Ascending aorta (tissue), 2 donors: ENCODE results near the gene FILIP1L. TPM values are rescaled to one million over a fixed set of nuclear protein-coding genes. Genes with fewer than 3 reads are reported as not detected.

Source experiments
- DNase-seq, 2 donors: peaks; one replicate each; pipeline ENCODE4 v3.0.0-alpha.2; 2019; ENCODE audit warnings: low spot score in 2 of 2
- H3K27ac ChIP-seq, 2 donors: fragments of 200-600 bp; sonication (generic); one replicate each; pipeline ENCODE4 v1.5.1; 2016 to 2017; ENCODE audit warnings: mild to moderate bottlenecking in 1 of 2
- H3K27me3 ChIP-seq: fragments of 200-600 bp; sonication (generic); one replicate; pipeline ENCODE4 v1.5.1; 2017
- H3K36me3 ChIP-seq, 2 donors: fragments of 200-600 bp; sonication (generic); one replicate each; pipeline ENCODE4 v1.5.1; 2016
- H3K4me1 ChIP-seq, 2 donors: fragments of 200-600 bp; sonication (generic); one replicate each; pipeline ENCODE4 v1.5.1; 2016 to 2017; ENCODE audit warnings: mild to moderate bottlenecking in 1 of 2
- H3K4me3 ChIP-seq, 2 donors: fragments of 200-600 bp; sonication (generic); one replicate each; pipeline ENCODE4 v1.5.1; 2016 to 2017; ENCODE audit warnings: mild to moderate bottlenecking in 1 of 2
- H3K9me3 ChIP-seq, 2 donors: fragments of 200-600 bp; sonication (generic); one replicate each; pipeline ENCODE4 v1.5.1; 2016
- intact Hi-C: fragments of 100-400 bp; cut with DNase I; formaldehyde crosslinking; loops from one replicate; pipeline ENCODE4 v1.15.1; 2023
- total RNA-seq: library from RNA; depleted of rRNA; stranded (reverse); fragments of >200 nt; gene quantifications from one replicate; pipeline ENCODE4 v1.1.0, GENCODE V29; 2016
- TF ChIP-seq, protein P1 (sequence below), 3 experiments: fragments of 200-600 bp in 2 of 3; fragments of 450-650 bp in 1 of 3; sonication (generic) in 2 of 3; IDR thresholded peaks; one replicate each; pipeline ENCODE4 v1.5.1; 2016 to 2019; ENCODE audit warnings: antibody characterized with exemption in 3 of 3, mild to moderate bottlenecking in 1 of 3, moderate library complexity in 1 of 3

Gene FILIP1L
- total RNA-seq, 1 donor from 2014 or later: 106 TPM

DNA sequence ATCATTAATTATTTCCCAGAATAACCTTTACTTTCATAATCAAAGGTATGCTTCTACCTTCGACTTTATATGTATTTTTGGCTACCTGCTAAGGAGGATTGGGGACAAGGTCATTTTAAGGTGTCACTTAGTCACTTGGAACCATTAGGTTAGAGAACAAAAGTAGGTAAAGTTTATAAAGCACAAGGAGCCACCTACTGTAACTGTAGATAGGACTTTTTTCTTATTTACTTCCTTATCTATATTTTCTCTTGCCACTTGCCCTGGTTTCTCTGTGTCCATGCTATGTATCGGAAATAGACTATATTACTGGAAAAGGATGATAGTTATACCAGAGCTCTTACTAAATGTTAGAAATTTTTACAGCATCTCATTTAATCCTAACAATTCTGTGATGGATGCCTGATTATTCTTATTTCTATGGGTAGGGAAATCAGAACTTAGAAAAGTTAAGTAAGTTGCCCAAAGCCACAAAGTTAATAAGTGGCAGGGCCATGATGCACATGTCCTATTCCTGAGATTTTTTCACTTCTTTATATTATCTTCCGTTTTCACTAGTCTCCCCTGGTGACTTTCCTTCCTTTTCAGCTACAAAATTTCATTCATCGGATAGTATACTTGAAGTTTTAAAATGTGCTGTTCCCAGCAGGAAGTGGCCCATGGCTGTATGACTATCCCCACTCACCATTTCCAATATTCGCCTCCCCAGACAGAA is 164.2 kb downstream of the FILIP1L start:
- intact Hi-C loops: loop anchor here (5.0 kb wide), 1 partner anchor 207 kb away; no protein-coding TSS in a partner anchor
- H3K27ac ChIP-seq: peak overlapping the region; percentile 55 to 70
- TF ChIP-seq, protein P1, sequence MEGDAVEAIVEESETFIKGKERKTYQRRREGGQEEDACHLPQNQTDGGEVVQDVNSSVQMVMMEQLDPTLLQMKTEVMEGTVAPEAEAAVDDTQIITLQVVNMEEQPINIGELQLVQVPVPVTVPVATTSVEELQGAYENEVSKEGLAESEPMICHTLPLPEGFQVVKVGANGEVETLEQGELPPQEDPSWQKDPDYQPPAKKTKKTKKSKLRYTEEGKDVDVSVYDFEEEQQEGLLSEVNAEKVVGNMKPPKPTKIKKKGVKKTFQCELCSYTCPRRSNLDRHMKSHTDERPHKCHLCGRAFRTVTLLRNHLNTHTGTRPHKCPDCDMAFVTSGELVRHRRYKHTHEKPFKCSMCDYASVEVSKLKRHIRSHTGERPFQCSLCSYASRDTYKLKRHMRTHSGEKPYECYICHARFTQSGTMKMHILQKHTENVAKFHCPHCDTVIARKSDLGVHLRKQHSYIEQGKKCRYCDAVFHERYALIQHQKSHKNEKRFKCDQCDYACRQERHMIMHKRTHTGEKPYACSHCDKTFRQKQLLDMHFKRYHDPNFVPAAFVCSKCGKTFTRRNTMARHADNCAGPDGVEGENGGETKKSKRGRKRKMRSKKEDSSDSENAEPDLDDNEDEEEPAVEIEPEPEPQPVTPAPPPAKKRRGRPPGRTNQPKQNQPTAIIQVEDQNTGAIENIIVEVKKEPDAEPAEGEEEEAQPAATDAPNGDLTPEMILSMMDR (IDR thresholded peaks at IDR 0.05): no peak
- peaks cover 9 to 33% of the 10 kb centered on the region in 2 donors for H3K4me1 ChIP-seq
- no peak overlapping the region for H3K4me3 ChIP-seq
- no peaks in the 10 kb centered on the region for H3K27me3 ChIP-seq
- H3K9me3 ChIP-seq: no peaks in the 10 kb centered on the region
- H3K36me3 ChIP-seq: no peaks in the 10 kb centered on the region
- DNase-seq: no peak

DNA sequence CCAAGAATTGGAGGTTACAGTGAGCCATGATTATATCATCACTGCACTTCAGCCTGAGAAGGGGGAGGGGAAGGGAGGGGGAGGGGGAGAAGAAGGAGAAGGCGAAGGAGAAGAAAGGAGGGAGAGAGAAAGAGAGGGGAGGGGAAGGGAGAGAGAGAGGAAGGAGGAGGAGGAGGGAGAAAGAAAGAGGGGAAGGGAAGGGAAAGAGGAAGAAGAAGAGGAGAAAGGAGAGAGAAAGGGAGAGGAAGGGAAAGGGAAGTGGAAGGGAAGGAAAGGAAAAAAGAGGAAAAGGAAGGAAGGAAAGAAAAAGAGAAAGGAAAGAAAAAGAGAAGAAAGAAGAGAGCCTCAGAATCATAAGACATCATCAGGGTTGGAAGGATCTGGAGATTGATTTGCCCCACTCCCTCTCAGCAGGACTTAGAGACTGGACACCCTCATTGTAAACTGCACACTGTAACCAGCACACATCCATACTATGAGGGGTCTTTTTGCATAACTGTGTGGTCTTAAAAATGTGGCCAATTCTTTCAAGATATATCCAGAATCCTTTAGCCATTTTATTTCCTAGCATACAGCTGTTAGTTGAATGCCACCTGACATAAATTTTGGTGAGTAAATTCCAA is 165.7 kb downstream of the FILIP1L start:
- no peaks in the 10 kb centered on the region for H3K36me3 ChIP-seq
- intact Hi-C loops: no loop called here
- H3K27me3 ChIP-seq: no peaks in the 10 kb centered on the region
- no peak overlapping the region for H3K4me3 ChIP-seq
- TF ChIP-seq, protein P1 (IDR thresholded peaks at IDR 0.05): no peak
- peak overlapping the region; percentile 55 to 70 for H3K27ac ChIP-seq
- H3K4me1 ChIP-seq: peaks cover 15 to 44% of the 10 kb centered on the region in 2 donors
- H3K9me3 ChIP-seq: no peaks in the 10 kb centered on the region
- DNase-seq: no peak

DNA sequence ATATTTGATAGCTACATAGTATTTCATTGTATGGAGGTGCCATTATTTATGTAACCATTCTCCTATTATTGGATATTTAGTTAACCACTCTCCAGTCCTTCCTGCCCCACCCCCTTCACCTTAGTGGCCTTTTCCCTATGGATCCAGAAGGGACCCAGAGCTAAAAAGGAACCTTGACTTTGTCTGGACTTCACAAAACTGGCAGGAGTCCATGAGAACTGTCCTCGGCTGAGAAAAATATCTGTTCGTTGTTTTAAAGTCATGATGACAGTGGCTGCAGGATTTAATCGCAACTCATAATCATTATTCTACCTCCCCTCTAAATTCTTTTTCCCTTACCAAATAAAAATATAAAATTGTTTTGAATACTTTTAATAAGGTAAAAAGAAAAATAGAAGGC is 166.9 kb downstream of the FILIP1L start:
- TF ChIP-seq, protein P1 (IDR thresholded peaks at IDR 0.05): no peak
- intact Hi-C loops: no loop called here
- peaks cover 15 to 55% of the 10 kb centered on the region in 2 donors for H3K4me1 ChIP-seq
- H3K36me3 ChIP-seq: no peaks in the 10 kb centered on the region
- H3K4me3 ChIP-seq: no peak overlapping the region
- no peaks in the 10 kb centered on the region for H3K27me3 ChIP-seq
- DNase-seq: no peak
- peak overlapping the region in 1 of 2 donors; percentile 38 for H3K27ac ChIP-seq
- H3K9me3 ChIP-seq: no peaks in the 10 kb centered on the region

DNA sequence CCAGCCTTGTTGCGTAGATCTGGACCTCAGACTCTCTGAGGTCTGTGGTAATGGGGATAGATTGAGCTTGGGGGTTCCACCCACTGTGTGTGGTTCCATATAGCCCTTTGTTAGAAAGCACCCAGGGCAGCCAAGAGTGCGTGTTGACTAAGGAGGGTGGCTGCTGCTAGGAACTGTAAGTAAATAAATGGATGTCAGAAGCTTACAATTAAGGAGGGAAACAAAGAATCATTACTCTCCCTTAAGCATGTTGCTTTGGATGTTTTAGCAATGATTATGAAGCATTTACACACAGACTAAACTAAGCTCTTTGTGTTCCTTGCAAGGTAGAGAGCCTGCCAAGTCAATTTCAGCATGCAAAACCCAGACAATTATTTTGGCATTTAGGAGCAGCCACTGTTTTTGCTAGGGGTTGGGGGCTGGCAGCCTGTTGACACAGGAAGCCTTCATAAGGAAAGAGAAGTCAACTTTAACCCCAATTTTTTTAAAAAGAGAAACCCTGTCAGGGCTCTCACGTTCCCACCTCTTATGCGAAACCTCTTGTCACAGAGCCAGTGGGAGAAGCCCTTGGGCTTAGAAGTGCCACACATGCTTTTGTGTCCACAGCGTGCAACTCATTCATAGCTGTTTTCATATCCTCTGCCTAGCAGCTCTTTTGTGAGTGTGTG is 168.8 kb downstream of the FILIP1L start:
- no peaks in the 10 kb centered on the region for H3K36me3 ChIP-seq
- DNase-seq: peak in 1 of 2 donors; percentile 74
- no peaks in the 10 kb centered on the region for H3K9me3 ChIP-seq
- H3K27ac ChIP-seq: peak overlapping the region; percentile 84 to 92
- TF ChIP-seq, protein P1 (IDR thresholded peaks at IDR 0.05): no peak
- no peaks in the 10 kb centered on the region for H3K27me3 ChIP-seq
- H3K4me1 ChIP-seq: peaks cover 19 to 67% of the 10 kb centered on the region in 2 donors
- peak overlapping the region in 1 of 2 donors; percentile 6 for H3K4me3 ChIP-seq
- intact Hi-C loops: loop anchor here (2.0 kb wide), 2 partner anchors 13 to 95 kb away; no protein-coding TSS in a partner anchor

DNA sequence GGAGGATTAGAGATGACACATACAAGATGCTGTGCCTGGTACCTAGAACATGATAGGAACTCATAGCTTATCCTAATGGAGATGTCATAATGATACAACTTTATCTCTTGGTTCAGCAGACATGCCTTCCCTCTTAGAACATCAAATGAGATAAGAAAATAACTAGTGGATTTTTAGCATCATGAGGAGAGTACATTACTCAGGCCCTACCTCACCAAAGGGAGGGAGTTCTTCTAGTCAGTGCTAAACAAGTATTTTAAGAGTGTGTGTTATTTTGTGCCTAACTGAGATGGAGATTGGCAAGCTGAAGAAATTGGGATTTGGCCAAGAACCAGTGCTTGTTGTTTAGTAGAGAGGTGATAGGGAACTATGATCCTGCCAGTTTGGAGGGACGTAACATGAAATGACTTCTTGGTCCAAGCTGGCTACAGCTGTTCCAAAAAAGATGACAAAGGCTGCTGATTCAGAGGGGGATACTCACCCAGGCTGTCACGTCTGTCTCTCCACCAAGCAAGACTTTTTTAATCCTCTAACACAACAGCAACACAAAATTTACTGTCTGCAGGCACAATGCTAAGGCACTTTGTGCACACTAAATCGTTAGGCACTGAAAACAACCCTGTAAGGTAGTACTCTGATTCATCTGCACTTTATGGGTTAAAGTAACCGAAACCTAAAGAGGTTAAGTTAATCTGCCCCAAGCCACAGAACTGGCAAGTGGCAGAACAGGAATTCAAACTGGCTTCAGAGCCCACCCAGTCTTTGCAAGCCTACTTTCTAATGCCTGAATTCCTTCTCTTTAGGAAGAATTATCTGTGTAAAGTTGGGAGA is 170.2 kb downstream of the FILIP1L start:
- intact Hi-C loops: loop anchor here (2.0 to 5.0 kb wide), 3 partner anchors 15 to 97 kb away; no protein-coding TSS in a partner anchor

More for the DNA sequence above, 170.2 kb downstream of the FILIP1L start:
- Histone ChIP-seq H3K27ac (peak overlapping the region; percentile 84 to 92), H3K36me3 (no peaks in the 10 kb centered on the region), H3K9me3 (no peaks in the 10 kb centered on the region), H3K27me3 (no peaks in the 10 kb centered on the region), H3K4me3 (no peak overlapping the region), H3K4me1 (peaks cover 19 to 66% of the 10 kb centered on the region in 2 donors)
- TF ChIP-seq, protein P1 (IDR thresholded peaks at IDR 0.05): no peak
- DNase-seq: peak in 1 of 2 donors; percentile 82
